CD8-positive, alpha-beta memory T cell (primary cell): ENCODE data around the gene CLDN12. TPM values are rescaled to one million over a fixed set of nuclear protein-coding genes. Genes with fewer than 3 reads are reported as not detected.
A peak's percentile ranks its signal among the peaks of the same experiment; 100 is the strongest.

Source experiments
- CTCF ChIA-PET: fragments of 350-600 bp; sonication (Branson Sonifier 250); formaldehyde crosslinking; loops from one replicate; lab custom pipeline; 2021; ENCODE audit warnings: antibody characterized with exemption; lab: Charles Lee
- POLR2A ChIA-PET: fragments of 350-600 bp; sonication (Branson Sonifier 250); formaldehyde crosslinking; loops from one replicate; lab custom pipeline; 2021; ENCODE audit warnings: antibody characterized with exemption; lab: Charles Lee
- DNase-seq, 5 donors: peaks; one replicate each; pipeline versions ENCODE4 v3.0.0 to v3.0.0-alpha.2; 2020 to 2022; ENCODE audit warnings: mixed read lengths in 1 of 5
- H3K27ac ChIP-seq: one replicate; pipeline ENCODE4 v1.7.0; 2013; ENCODE audit warnings: low read depth, mild to moderate bottlenecking, low read length, moderate library complexity
- H3K27me3 ChIP-seq: 2 replicates; pipeline ENCODE4 v1.7.0; 2013; ENCODE audit warnings: low read length, mild to moderate bottlenecking; ENCODE audit not compliant: insufficient read depth, poor library complexity, severe bottlenecking
- H3K36me3 ChIP-seq: 2 replicates; pipeline ENCODE4 v1.7.0; 2013; ENCODE audit warnings: mild to moderate bottlenecking, low read length, moderate library complexity; ENCODE audit not compliant: insufficient read depth
- H3K4me1 ChIP-seq: 2 replicates; pipeline ENCODE4 v1.7.0; 2013; ENCODE audit warnings: mild to moderate bottlenecking, low read length, moderate library complexity; ENCODE audit not compliant: insufficient read depth
- H3K4me3 ChIP-seq: 2 replicates; pipeline ENCODE4 v1.7.0; 2013; ENCODE audit warnings: mild to moderate bottlenecking, low read length
- H3K9me3 ChIP-seq: 2 replicates; pipeline ENCODE4 v1.7.0; 2013; ENCODE audit warnings: mild to moderate bottlenecking, low read length
- H3K27ac Mint-ChIP-seq, 8 donors: one replicate each; pipeline ENCODE4 v1.8.0; 2020 to 2021; ENCODE audit warnings: mixed read lengths in 8 of 8, mild to moderate bottlenecking in 6 of 8, inconsistent platforms in 3 of 8, moderate library complexity in 3 of 8
- H3K27me3 Mint-ChIP-seq, 2 donors: one replicate each; pipeline ENCODE4 v1.8.0; 2020 to 2021; ENCODE audit warnings: mixed read lengths in 2 of 2, mild to moderate bottlenecking in 1 of 2, moderate library complexity in 1 of 2
- H3K36me3 Mint-ChIP-seq, 3 donors: one replicate each; pipeline ENCODE4 v1.8.0; 2020 to 2021; ENCODE audit warnings: mixed read lengths in 3 of 3, inconsistent platforms in 1 of 3, mild to moderate bottlenecking in 1 of 3
- H3K4me1 Mint-ChIP-seq, 3 donors: one replicate each; pipeline ENCODE4 v1.8.0; 2020 to 2021; ENCODE audit warnings: mixed read lengths in 3 of 3, inconsistent platforms in 1 of 3, mild to moderate bottlenecking in 1 of 3
- H3K4me3 Mint-ChIP-seq, 7 donors: one replicate each; pipeline ENCODE4 v1.8.0; 2020 to 2021; ENCODE audit warnings: mixed read lengths in 7 of 7, mild to moderate bottlenecking in 6 of 7, moderate library complexity in 4 of 7, inconsistent platforms in 2 of 7
- H3K9me3 Mint-ChIP-seq, 5 donors: one replicate each; pipeline ENCODE4 v1.8.0; 2020 to 2022; ENCODE audit warnings: mixed read lengths in 5 of 5, mild to moderate bottlenecking in 3 of 5, moderate library complexity in 2 of 5, inconsistent platforms in 1 of 5
- polyA plus RNA-seq: library from polyadenylated mRNA; unstranded; fragments of 300-500 nt; fragmentation: Illumina TruSeq; gene quantifications from one replicate; pipeline ENCODE4 v1.2.3, GENCODE V29; 2021
- total RNA-seq, 2 experiments: library from RNA; stranded (reverse); gene quantifications; one replicate each; pipeline ENCODE4 v1.2.3, GENCODE V29; 2021

The CLDN12 gene
- total and polyA plus RNA-seq, 3 experiments from 2014 or later = 0.82 to 4.9 (median 3.7) TPM

GRCh38 chr7:90412458-90413184, 9.4 kb downstream of the CLDN12 start:
- no peaks in the 10 kb centered on the region for H3K9me3 ChIP-seq
- H3K27ac ChIP-seq = no peak overlapping the region
- Mint-ChIP-seq H3K4me1 (no peaks in the 10 kb centered on the region), H3K27ac (peak overlapping the region in 1 of 8 donors; percentile 43), H3K27me3 (peaks cover 0 to 2% of the 10 kb centered on the region in 2 donors), H3K9me3 (no peaks in the 10 kb centered on the region), H3K36me3 (peaks cover 0 to 9% (median 8%) of the 10 kb centered on the region in 3 donors), H3K4me3 (no peak overlapping the region)
- peak in 1 of 5 donors; percentile 3 for DNase-seq
- H3K4me3 ChIP-seq = no peak overlapping the region
- POLR2A ChIA-PET = no interaction called here
- no peaks in the 10 kb centered on the region for H3K4me1 ChIP-seq
- CTCF ChIA-PET = no interaction called here
- no peaks in the 10 kb centered on the region for H3K27me3 ChIP-seq
- H3K36me3 ChIP-seq = no peaks in the 10 kb centered on the region

- ChIA-PET POLR2A (no interaction called here), CTCF (no interaction called here)
- no peaks in the 10 kb centered on the region for H3K4me1 ChIP-seq
- Mint-ChIP-seq H3K9me3 (no peaks in the 10 kb centered on the region), H3K4me1 (no peaks in the 10 kb centered on the region), H3K4me3 (no peak overlapping the region), H3K27ac (peak overlapping the region in 1 of 8 donors; percentile 19), H3K36me3 (peaks cover 0 to 7% (median 5%) of the 10 kb centered on the region in 3 donors), H3K27me3 (peaks cover 0 to 2% of the 10 kb centered on the region in 2 donors)
- H3K36me3 ChIP-seq = no peaks in the 10 kb centered on the region
- H3K27me3 ChIP-seq = no peaks in the 10 kb centered on the region
- no peaks in the 10 kb centered on the region for H3K9me3 ChIP-seq
- no peak overlapping the region for H3K27ac ChIP-seq
- no peak overlapping the region for H3K4me3 ChIP-seq
- no peak for DNase-seq
Measured at GRCh38 chr7:90413185-90413528, 9.9 kb downstream of the CLDN12 start.

DNA sequence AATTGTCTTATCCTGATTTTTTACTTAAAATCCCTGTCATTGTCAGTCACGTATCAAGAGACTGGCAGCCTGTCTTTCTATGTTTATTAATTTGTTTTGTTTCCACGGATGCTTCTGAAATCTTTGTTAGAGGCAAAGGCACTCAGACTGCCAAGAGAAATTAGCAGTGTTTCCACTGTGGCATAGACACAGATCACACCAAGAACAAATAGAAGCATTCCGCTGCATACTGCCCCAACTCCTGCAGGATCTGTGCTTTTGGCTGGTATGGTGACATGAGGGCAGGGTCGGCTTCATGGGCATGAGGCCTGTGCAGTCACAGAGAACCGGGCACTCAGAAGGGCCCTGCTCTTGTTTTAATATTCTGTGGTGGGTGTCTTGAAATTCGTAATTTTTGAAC, 18.4 kb downstream of the CLDN12 start:
- Mint-ChIP-seq H3K9me3 (no peaks in the 10 kb centered on the region), H3K27ac (peak overlapping the region in 2 of 8 donors; percentile 38 to 94), H3K27me3 (no peaks in the 10 kb centered on the region), H3K4me1 (peaks cover 0 to 2% (median 0%) of the 10 kb centered on the region in 3 donors), H3K36me3 (no peaks in the 10 kb centered on the region), H3K4me3 (no peak overlapping the region)
- no peaks in the 10 kb centered on the region for H3K4me1 ChIP-seq
- CTCF ChIA-PET = no interaction called here
- DNase-seq = no peak
- H3K36me3 ChIP-seq = no peaks in the 10 kb centered on the region
- H3K4me3 ChIP-seq = no peak overlapping the region
- H3K9me3 ChIP-seq = no peaks in the 10 kb centered on the region
- POLR2A ChIA-PET = no interaction called here
- H3K27me3 ChIP-seq = no peaks in the 10 kb centered on the region
- H3K27ac ChIP-seq = no peak overlapping the region

DNA sequence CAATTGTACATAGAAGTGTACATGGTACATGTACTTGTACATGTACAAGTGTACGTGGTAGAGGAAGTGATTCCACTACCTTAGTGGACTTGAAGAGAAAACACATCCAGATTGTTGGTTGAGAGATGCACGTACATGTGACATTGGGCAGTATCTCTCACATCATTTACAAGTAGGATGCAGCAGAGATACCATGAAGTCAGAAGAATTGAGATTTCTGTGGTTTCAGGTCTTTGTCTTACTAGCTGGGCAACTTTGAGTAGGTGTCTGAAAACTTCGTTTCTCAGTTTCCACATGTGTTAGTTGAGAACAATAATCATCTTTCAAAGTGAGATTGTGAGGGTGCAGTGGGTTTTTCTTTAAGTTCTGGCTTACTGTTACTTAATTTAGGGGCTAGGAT, 21.5 kb downstream of the CLDN12 start:
- H3K27ac ChIP-seq = no peak overlapping the region
- POLR2A ChIA-PET = no interaction called here
- H3K4me3 ChIP-seq = no peak overlapping the region
- H3K4me1 Mint-ChIP-seq = peaks cover 0 to 2% (median 0%) of the 10 kb centered on the region in 3 donors
- DNase-seq = no peak
- H3K4me3 Mint-ChIP-seq = no peak overlapping the region
- H3K27me3 Mint-ChIP-seq = no peaks in the 10 kb centered on the region
- H3K36me3 ChIP-seq = no peaks in the 10 kb centered on the region
- H3K36me3 Mint-ChIP-seq = no peaks in the 10 kb centered on the region
- peak overlapping the region in 2 of 8 donors; percentile 2 for H3K27ac Mint-ChIP-seq
- no peaks in the 10 kb centered on the region for H3K9me3 Mint-ChIP-seq
- no peaks in the 10 kb centered on the region for H3K27me3 ChIP-seq
- CTCF ChIA-PET = interaction anchor here (1.3 kb wide), 1 partner anchor 271 kb away, joined by 5 read pairs; the partner anchor contains the start of gene STEAP1
- no peaks in the 10 kb centered on the region for H3K9me3 ChIP-seq
- no peaks in the 10 kb centered on the region for H3K4me1 ChIP-seq

DNA sequence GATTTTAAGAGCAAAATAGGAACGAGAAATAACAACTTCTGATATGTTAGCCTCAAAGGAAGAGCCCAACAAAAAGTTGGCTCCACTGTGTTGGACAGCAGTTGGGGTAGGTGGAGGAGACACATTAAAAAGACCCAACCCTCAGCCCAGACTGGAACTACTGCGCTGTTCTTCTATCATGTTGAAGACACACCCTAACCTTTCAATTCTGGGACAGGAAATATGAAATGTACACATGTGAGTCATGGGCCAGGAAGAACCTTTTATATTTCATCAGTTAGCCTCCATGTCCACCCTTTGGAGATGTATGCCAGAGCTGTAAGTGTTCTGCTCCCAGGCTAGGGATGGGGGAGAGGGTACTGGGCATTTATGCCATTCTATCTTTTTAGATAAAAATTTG, 22.1 kb downstream of the CLDN12 start:
- ChIA-PET POLR2A (no interaction called here), CTCF (interaction anchor here (1.3 to 4.0 kb wide), 2 partner anchors 272 kb away, joined by 5 to 45 read pairs; partner anchors contain the start of gene STEAP1)
- Mint-ChIP-seq H3K27me3 (peaks cover 0 to 3% of the 10 kb centered on the region in 2 donors), H3K4me3 (no peak overlapping the region), H3K9me3 (no peaks in the 10 kb centered on the region), H3K36me3 (no peaks in the 10 kb centered on the region), H3K4me1 (peaks cover 0 to 2% (median 0%) of the 10 kb centered on the region in 3 donors), H3K27ac (peak overlapping the region in 1 of 8 donors; percentile 33)
- Histone ChIP-seq H3K9me3 (no peaks in the 10 kb centered on the region), H3K27me3 (no peaks in the 10 kb centered on the region), H3K36me3 (no peaks in the 10 kb centered on the region), H3K27ac (no peak overlapping the region), H3K4me3 (no peak overlapping the region), H3K4me1 (no peaks in the 10 kb centered on the region)
- no peak for DNase-seq

DNA sequence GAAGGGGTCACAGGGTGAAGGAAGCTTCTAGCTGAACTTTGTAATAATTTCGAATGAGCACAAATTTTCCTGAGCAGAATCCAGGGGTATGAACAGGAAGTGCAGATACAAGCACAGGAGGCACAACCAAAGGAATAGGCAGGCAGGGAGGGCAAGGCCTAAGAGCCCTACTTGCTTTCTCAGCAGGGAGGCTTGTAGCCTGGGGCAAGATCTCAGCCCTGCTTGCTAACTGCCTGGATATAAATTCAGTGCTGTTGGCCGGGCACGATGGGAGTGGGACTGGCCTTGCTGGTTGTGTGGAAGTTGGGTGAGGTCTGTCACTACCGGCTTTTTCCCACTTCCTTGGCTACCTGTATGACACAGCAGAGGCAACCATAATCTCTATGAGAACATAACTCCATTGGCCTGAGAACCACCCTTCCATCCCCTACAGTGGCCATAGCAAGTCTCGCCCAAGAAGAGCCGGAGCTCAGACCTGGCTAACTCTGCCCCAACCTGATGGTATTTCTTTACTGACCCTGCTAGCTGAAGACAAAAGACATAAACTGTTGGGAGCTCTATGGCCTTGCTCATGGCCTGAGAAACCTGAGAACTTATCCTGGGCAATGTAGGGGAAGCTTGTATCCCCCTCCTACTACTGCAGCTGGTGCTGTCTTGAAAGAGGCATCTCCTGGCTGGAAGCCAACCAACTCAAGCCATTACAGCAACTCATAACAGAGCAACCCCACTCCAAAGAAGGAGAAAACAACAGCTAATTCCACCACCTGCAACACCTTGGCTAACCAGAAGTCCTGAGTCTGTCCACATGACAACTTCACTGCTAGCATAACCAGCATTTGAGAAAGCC, 27.6 kb downstream of the CLDN12 start:
- Histone ChIP-seq H3K27ac (no peak overlapping the region), H3K4me1 (no peaks in the 10 kb centered on the region), H3K27me3 (no peaks in the 10 kb centered on the region), H3K9me3 (no peaks in the 10 kb centered on the region), H3K36me3 (no peaks in the 10 kb centered on the region), H3K4me3 (no peak overlapping the region)
- Mint-ChIP-seq H3K4me1 (no peaks in the 10 kb centered on the region), H3K9me3 (peaks cover 0 to 3% (median 0%) of the 10 kb centered on the region in 5 donors), H3K27ac (no peak overlapping the region), H3K27me3 (peaks cover 2 to 18% of the 10 kb centered on the region in 2 donors), H3K4me3 (no peak overlapping the region), H3K36me3 (no peaks in the 10 kb centered on the region)
- no peak for DNase-seq
- ChIA-PET CTCF (interaction anchor here (1.3 to 1.5 kb wide), 2 partner anchors 24 to 277 kb away, joined by 4 read pairs; partner anchors contain the start of gene STEAP1), POLR2A (no interaction called here)

GRCh38 chr7:90432752-90433151, 29.5 kb downstream of the CLDN12 start:
- no peak overlapping the region for H3K27ac Mint-ChIP-seq
- no peaks in the 10 kb centered on the region for H3K4me1 Mint-ChIP-seq
- H3K9me3 ChIP-seq = no peaks in the 10 kb centered on the region
- H3K4me3 ChIP-seq = no peak overlapping the region
- ChIA-PET POLR2A (no interaction called here), CTCF (interaction anchor here (1.3 to 2.7 kb wide), 2 partner anchors 86 to 279 kb away, joined by 3 to 10 read pairs; partner anchors contain the start of genes GTPBP10 and STEAP1)
- peaks cover 2 to 26% of the 10 kb centered on the region in 2 donors for H3K27me3 Mint-ChIP-seq
- no peaks in the 10 kb centered on the region for H3K4me1 ChIP-seq
- no peak for DNase-seq
- H3K4me3 Mint-ChIP-seq = no peak overlapping the region
- no peak overlapping the region for H3K27ac ChIP-seq
- peaks cover 0 to 4% (median 0%) of the 10 kb centered on the region in 5 donors for H3K9me3 Mint-ChIP-seq
- H3K36me3 ChIP-seq = no peaks in the 10 kb centered on the region
- no peaks in the 10 kb centered on the region for H3K27me3 ChIP-seq
- H3K36me3 Mint-ChIP-seq = no peaks in the 10 kb centered on the region

- H3K9me3 Mint-ChIP-seq = peaks cover 0 to 4% (median 0%) of the 10 kb centered on the region in 5 donors
- no peaks in the 10 kb centered on the region for H3K4me1 Mint-ChIP-seq
- no peaks in the 10 kb centered on the region for H3K36me3 Mint-ChIP-seq
- DNase-seq = no peak
- H3K4me1 ChIP-seq = no peaks in the 10 kb centered on the region
- H3K27ac ChIP-seq = no peak overlapping the region
- ChIA-PET POLR2A (no interaction called here), CTCF (interaction anchor here (1.3 to 2.7 kb wide), 2 partner anchors 87 to 279 kb away, joined by 3 to 10 read pairs; partner anchors contain the start of genes GTPBP10 and STEAP1)
- no peaks in the 10 kb centered on the region for H3K9me3 ChIP-seq
- H3K27me3 ChIP-seq = no peaks in the 10 kb centered on the region
- H3K36me3 ChIP-seq = no peaks in the 10 kb centered on the region
- H3K4me3 ChIP-seq = no peak overlapping the region
- peaks cover 2 to 27% of the 10 kb centered on the region in 2 donors for H3K27me3 Mint-ChIP-seq
- H3K27ac Mint-ChIP-seq = no peak overlapping the region
- no peak overlapping the region for H3K4me3 Mint-ChIP-seq
Measured at GRCh38 chr7:90433221-90433620, 30.0 kb downstream of the CLDN12 start.
